Placental pericyte (primary cell): Measurements from ENCODE around the gene CACNA1H. TPM values are rescaled to one million over a fixed set of nuclear protein-coding genes. Genes with fewer than 3 reads are reported as not detected.

Source experiments
- total RNA-seq: library from RNA; depleted of rRNA; stranded (reverse); fragments of >200 nt; gene quantifications from 2 replicates; pipeline ENCODE4 v1.2.3, GENCODE V29; 2012

CACNA1H gene
- total RNA-seq: 0.66 and 2.4 TPM in 2 replicates

GRCh38 chr16:1152651-1153259 lies at the start of gene CACNA1H:
TSS of gene CACNA1H (plus strand) at chr16:1153106. CDS start at chr16:1153738, 632 bp downstream.

GRCh38 chr16:1225051-1225451 lies 72.1 kb downstream of the CACNA1H start, which contains the start of gene TPSG1:
TSS of gene TPSG1 (minus strand) at chr16:1225268. CDS start at chr16:1225252, 16 bp downstream.

GRCh38 chr16:1230084-1230470 lies 77.2 kb downstream of the CACNA1H start, which contains the start of gene TPSB2:
TSS of gene TPSB2 (minus strand) at chr16:1230184. CDS start at chr16:1229951, 233 bp downstream.

GRCh38 chr16:1240436-1240835 lies 87.5 kb downstream of the CACNA1H start, which contains the start of gene TPSAB1:
TSS of gene TPSAB1 (plus strand) at chr16:1240705. CDS start at chr16:1240939, 234 bp downstream.

GRCh38 chr16:1255276-1256122 lies 102.6 kb downstream of the CACNA1H start, which contains the start of gene TPSD1:
TSS of gene TPSD1 (plus strand) at chr16:1256069. CDS start at chr16:1256281, 212 bp downstream.

Other genes starting within 250 kb of the CACNA1H start
- 17.9 and 20.8 TPM in 2 replicates for gene LMF1, start 182.1 kb upstream of the CACNA1H start, total RNA-seq
- gene SOX8, start 171.3 kb upstream of the CACNA1H start, total RNA-seq: under 0.01 and 0.14 TPM in 2 replicates
- gene SSTR5, start 80.4 kb upstream of the CACNA1H start, total RNA-seq: not detected in 2 replicates
- gene C1QTNF8, start 56.9 kb upstream of the CACNA1H start, total RNA-seq: not detected in 2 replicates
- not detected in 2 replicates for gene TPSG1, start 72.2 kb downstream of the CACNA1H start, total RNA-seq
- not detected in 2 replicates for gene TPSB2, start 77.1 kb downstream of the CACNA1H start, total RNA-seq
- not detected in 2 replicates for gene TPSAB1, start 87.6 kb downstream of the CACNA1H start, total RNA-seq
- gene TPSD1, start 103.0 kb downstream of the CACNA1H start, total RNA-seq: not detected in 2 replicates
- gene UBE2I, start 156.5 kb downstream of the CACNA1H start, total RNA-seq: 63.9 and 86.0 TPM in 2 replicates
- gene BAIAP3, start 180.5 kb downstream of the CACNA1H start, total RNA-seq: 0.66 and 2.4 TPM in 2 replicates
- 43.1 and 73.6 TPM in 2 replicates for gene TSR3, start 198.8 kb downstream of the CACNA1H start, total RNA-seq
- 30.6 and 67.2 TPM in 2 replicates for gene GNPTG, start 198.8 kb downstream of the CACNA1H start, total RNA-seq